HG03025 (cell line): ENCODE measurements around the gene SCGN.

Experiments used
- ATAC-seq: cut with Tn5 transposase; IDR thresholded peaks from one replicate; pipeline ENCODE4 v1.9.1; 2021; ENCODE audit warnings: mild to moderate bottlenecking, moderate library complexity; ENCODE audit not compliant: unreplicated experiment, low FRiP score

SCGN gene

GRCh38 chr6:25685251-25685650 lies 33.2 kb downstream of the SCGN start:
- no peak for ATAC-seq

DNA sequence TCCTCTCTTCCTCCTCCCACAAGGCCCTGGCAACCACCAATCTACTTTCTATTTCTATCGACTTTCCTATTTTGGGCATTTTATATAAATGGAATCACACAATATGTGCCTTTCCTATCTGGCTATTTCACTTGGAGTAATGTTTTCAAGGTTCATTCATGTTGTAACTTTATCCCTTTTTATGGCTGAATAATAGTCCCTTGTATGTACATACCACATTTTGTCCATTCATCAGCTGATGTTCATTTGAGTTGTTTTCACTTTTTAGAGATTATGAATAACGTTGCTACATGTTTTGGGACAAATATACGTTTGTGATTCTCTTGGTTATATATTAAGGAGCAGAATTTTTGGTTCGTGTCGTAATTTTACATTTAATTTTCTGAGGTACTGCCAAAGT lies 33.9 kb downstream of the SCGN start:
- no peak for ATAC-seq

DNA sequence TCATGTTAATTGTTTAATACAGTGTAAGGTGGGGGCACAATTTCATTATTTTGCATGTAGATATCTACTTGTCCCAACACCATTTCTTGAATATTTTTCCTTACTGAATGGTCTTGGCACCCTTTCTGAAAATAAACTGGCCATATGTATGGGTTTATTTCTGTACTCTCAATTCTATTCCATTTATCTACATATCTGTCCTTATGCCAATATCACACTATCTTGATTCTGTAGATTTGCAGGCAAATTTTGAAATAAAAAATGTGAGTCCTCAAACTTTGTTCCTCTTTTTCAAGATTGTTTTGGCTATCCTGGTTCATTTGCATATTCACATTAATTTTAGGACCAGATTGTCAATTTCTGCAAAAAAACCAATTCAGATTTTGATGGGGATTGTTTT lies 34.8 kb downstream of the SCGN start:
- no peak for ATAC-seq

DNA sequence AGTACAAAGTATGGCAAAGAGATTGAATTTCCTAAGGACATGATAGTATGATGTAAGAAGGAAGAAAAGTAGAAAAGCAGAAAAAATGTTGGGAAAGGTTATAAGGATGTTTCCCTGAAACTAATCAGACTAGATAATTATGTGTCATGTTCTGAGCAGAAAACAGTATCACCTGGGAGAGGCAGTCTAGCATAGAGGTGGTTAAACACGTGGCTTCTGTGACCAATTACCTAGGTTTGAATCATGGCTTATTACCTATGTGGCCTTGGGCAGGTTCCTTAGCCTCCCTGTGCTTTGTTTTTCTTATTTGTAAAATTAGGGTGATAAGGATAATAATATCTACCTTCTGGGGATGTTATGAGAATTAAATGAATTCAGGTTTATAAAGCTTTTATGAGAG lies 38.0 kb downstream of the SCGN start:
- ATAC-seq: no peak

DNA sequence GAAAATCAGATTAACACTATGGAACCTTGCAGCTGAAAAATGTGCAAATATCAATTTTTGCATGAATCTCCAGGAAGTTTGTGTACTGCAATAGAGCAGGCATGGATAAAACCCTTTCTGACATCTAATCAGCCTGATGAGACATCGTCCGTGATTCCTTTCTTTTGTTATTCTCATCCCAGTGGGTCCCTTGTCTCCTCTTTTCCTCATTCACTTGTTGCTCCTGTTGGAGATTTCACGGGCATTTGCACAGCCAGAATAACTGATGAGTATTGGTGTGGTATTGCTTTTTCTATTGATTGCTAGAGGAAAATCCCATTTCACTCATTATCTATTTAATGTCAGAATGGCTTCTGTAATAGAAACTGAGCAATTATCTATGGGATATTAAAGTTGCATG lies 39.9 kb downstream of the SCGN start:
- ATAC-seq: no peak

DNA sequence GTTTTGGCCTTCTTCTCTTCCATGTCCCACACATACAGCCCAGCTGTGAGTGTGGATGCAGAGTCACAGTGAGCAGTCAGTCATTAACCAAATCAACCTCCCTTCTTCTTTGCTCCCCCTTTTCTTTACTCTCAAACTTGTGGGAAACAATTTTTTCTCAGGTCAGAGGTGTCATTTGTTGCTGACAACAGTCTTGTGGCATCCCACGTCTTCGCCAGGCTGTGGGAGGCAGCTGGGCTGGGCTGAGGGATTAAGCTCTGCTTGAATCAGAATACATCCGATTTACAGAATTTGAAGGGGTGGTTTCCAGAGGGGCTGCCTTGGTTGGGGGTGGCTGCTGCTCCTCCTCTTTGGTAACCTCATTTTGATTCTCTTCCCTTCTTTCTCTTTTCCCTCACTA lies 40.5 kb downstream of the SCGN start:
- no peak for ATAC-seq

DNA sequence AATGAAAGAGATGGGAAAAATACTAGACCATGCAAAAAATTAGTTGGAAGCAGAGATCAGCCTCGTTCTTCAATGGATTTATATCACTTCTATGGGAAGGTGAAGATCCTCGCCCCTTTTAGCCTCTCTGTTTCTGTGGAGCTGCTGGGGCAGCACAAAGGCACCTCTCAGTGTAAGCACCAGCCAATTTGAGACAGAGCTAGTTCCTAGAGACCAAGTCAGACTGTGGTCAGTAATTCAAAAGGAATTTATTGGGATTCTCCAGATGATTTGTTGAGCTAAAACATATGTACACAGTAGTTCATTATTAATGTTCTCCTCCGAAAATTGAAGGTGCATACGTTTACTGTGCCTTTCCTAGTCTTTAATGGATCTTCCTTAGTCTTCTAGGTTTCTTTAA lies 42.4 kb downstream of the SCGN start:
- ATAC-seq: no peak

DNA sequence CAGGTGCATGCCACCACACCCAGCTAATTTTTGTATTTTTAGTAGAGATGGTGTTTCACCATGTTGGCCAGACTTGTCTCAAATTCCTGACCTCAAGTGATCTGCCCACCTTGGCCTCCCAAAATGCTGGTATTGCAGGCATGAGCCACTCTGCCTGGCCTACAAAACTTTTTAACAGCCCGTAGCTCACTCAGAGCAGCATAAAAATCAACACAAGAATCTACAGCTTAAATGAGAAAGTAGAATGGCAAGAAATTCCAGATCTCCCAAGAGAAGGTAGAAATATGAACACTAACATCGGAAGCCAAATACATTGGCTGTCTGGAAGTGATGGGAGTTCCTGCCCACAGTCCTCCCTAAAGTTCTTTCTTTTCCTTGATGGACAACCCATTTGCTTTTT lies 43.7 kb downstream of the SCGN start:
- no peak for ATAC-seq

GRCh38 chr6:25697537-25698340 lies 45.7 kb downstream of the SCGN start:
- no peak for ATAC-seq

DNA sequence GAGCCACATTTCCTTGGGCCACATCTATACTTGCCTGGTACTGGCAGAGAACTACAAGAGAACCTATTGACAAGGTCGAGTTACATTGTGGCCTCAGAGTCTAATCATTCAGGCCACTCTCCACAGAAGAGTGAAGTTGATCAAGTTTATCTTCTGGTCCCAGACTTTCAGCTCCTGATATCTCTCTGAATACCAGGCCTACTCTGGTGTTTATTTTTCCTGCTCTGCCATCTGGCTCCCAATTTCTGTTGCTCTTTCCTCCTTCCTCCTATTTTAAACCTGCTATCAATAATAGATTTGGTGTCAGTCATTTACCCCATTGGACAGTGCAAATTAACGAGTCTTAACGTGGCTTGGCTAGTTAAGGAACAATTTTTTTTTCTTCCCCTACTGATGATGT lies 46.6 kb downstream of the SCGN start:
- no peak for ATAC-seq

DNA sequence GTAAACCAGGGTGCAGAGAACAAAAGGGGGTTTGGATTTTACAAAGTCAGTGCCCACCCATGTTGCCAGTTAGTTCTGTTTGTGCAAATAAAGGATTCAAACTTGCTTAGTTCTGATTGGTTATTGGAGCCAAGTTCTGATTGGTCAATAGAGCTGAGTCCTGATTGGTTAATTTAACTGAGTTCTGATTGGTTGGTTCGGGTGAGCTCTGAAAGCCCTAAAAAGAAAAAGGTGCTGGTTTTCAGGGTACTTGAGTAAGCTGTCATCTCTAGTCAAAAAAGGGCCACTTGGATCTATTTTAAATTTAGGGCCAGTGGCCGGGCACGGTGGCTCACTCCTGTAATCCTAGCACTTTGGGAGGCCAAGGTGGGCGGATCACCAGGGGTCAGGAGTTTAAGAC lies 47.6 kb downstream of the SCGN start:
- ATAC-seq: no peak

GRCh38 chr6:25700761-25701160 lies 48.7 kb downstream of the SCGN start:
- ATAC-seq: no peak

- no peak for ATAC-seq
Measured at GRCh38 chr6:25701807-25702206, 49.8 kb downstream of the SCGN start.

- no peak for ATAC-seq
Measured at GRCh38 chr6:25703005-25703404, 51.0 kb downstream of the SCGN start.

DNA sequence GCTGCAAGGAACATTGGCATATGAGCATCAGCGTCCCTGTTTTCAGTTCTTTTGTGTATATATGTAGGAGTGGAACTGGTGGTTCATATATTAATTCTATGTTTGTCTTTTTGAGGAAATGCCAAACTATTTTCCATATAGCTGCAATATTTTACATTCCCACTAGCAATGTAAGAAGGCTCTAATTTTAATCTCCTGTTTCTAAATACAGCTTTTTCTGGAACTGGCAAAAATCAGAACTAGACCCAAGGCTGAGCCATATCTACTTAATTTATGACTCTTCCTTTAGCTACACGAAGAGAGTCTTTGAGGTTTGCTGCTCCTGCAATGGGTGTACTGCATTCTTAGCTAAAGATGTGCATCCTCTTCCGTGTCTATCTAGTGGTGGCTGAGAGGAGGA lies 52.0 kb downstream of the SCGN start:
- ATAC-seq: no peak

DNA sequence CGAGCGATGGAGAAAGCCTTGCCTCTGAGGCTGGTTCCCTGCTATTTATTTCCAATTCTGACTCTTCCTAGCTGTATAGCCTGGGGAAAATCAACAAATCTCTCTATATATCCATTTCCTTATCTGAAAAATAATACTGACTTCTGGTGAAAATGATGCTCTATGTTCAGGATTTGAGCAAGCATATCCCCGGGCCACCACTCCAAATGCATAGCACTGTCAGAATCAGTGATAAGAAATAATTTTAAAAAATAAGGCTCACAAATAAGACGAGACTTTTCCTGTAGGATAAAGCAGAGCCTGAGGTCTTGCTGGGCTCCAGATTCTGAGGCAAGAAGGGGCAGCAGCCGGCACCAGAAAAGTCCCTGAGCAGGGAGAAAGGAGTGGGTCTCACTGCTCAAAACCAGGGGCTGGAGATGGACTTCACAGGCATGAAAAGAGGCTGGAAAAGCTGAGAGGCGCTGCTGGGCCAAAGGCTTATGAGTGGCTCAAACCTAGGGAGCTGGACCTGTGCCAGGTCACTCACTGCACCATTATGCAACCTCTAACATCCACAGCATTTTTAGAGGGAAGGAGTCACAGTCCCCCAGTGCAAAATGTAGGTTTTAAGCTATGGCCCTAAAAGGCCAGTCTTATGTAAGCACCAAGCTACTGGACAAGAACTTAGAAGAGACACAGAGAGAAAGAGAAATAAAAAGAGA lies 54.4 kb downstream of the SCGN start:
- no peak for ATAC-seq

GRCh38 chr6:25709761-25710160 lies 57.7 kb downstream of the SCGN start:
- ATAC-seq: no peak

GRCh38 chr6:25710287-25710686 lies 58.3 kb downstream of the SCGN start:
- ATAC-seq: no peak

DNA sequence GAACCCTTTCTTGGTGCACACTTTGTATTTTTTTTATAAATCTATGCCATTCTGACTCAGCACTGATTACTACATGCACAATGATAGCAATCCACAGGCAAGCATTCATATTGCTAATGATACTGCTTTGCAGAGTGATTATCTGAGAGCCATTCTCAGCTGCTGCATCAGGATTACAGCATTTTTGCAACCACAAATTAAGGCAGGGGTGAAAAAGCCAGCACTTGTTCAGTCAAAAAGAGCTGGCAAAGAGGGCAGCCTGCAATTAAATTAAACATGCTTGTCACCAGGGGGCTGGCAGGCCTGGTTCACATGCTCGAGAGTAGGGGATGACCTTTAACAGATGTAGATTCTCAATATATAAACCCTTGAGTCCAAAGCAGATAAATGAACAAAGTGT lies 61.8 kb downstream of the SCGN start:
- ATAC-seq: no peak

- ATAC-seq: no peak
Measured at GRCh38 chr6:25714765-25715164, 62.8 kb downstream of the SCGN start.

DNA sequence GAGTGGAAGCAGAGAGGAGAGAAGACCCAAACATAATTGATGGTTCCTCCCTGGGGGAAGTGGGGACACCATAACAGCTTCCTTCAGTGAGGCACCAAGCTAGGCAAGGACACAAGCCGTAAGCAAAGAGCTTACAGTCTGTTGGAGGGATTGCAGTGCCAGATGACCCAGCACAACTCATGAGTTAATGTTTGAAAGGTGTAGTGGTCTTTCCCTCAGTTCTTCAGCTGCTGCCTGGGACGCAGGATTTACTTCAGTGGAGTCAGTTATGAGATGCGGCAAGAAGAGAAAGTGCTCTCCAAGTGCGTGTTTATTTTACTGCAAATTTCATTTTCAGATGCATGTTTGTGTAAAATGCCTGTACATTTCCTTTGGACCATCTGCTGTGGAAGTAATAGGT lies 63.8 kb downstream of the SCGN start:
- no peak for ATAC-seq
